Immature natural killer cell (primary cell): ENCODE data around the gene SUMO3. TPM values are rescaled to one million over a fixed set of nuclear protein-coding genes. Genes with fewer than 3 reads are reported as not detected.
"Not testable (repeated sequence)": the region's sequence is repeated elsewhere in the genome, so short reads cannot be mapped to it uniquely, and the experiment has no call there.

Source experiments
- DNase-seq, 3 donors: peaks; one replicate each; pipeline ENCODE4 v3.0.0; 2022; ENCODE audit warnings: mixed read lengths in 1 of 3
- H3K27ac Mint-ChIP-seq, 6 donors: one replicate each; pipeline ENCODE4 v1.8.0; 2020; ENCODE audit warnings: mixed read lengths in 6 of 6, mild to moderate bottlenecking in 5 of 6, inconsistent platforms in 4 of 6, moderate library complexity in 3 of 6
- H3K27me3 Mint-ChIP-seq, 3 donors: one replicate each; pipeline ENCODE4 v1.8.0; 2020 to 2021; ENCODE audit warnings: low read depth in 3 of 3, mild to moderate bottlenecking in 3 of 3, mixed read lengths in 3 of 3, moderate library complexity in 3 of 3, inconsistent platforms in 1 of 3
- H3K36me3 Mint-ChIP-seq, 3 donors: one replicate each; pipeline ENCODE4 v1.8.0; 2020; ENCODE audit warnings: mixed read lengths in 3 of 3, inconsistent platforms in 2 of 3, mild to moderate bottlenecking in 2 of 3
- H3K4me1 Mint-ChIP-seq, 2 donors: one replicate each; pipeline ENCODE4 v1.8.0; 2020; ENCODE audit warnings: inconsistent platforms in 2 of 2, mild to moderate bottlenecking in 2 of 2, mixed read lengths in 2 of 2, moderate library complexity in 1 of 2
- H3K4me3 Mint-ChIP-seq, 5 donors: one replicate each; pipeline ENCODE4 v1.8.0; 2020; ENCODE audit warnings: mild to moderate bottlenecking in 5 of 5, mixed read lengths in 5 of 5, inconsistent platforms in 3 of 5, moderate library complexity in 3 of 5
- H3K9me3 Mint-ChIP-seq, 6 donors: one replicate each; pipeline ENCODE4 v1.8.0; 2020; ENCODE audit warnings: mild to moderate bottlenecking in 6 of 6, mixed read lengths in 6 of 6, inconsistent platforms in 4 of 6, moderate library complexity in 3 of 6
- polyA plus RNA-seq, 3 donors: library from polyadenylated mRNA; unstranded; fragments of 300-500 nt; fragmentation: Illumina TruSeq; gene quantifications; one replicate each; pipeline ENCODE4 v1.2.3, GENCODE V29; 2021

The SUMO3 gene
- polyA plus RNA-seq, 3 donors from 2014 or later, result 85.2 to 95.7 (median 87.4) TPM

GRCh38 chr21:44832516-44833255 is 14.8 kb upstream of the SUMO3 start:
- not testable (repeated sequence) for DNase-seq, H3K27me3 Mint-ChIP-seq, H3K36me3 Mint-ChIP-seq, H3K4me3 Mint-ChIP-seq
- H3K4me1 Mint-ChIP-seq, result peaks cover 30 to 38% of the 10 kb centered on the region in 2 donors
- peak overlapping the region in 1 of 6 donors; percentile 13 for H3K27ac Mint-ChIP-seq
- H3K9me3 Mint-ChIP-seq, result peaks cover 0 to 12% (median 8%) of the 10 kb centered on the region in 6 donors

GRCh38 chr21:44831227-44831860 is 13.5 kb upstream of the SUMO3 start:
- Mint-ChIP-seq H3K27me3 (peaks cover 0 to 11% (median 9%) of the 10 kb centered on the region in 3 donors), H3K4me1 (peaks cover 32 to 42% of the 10 kb centered on the region in 2 donors), H3K36me3 (peaks cover 0 to 14% (median 5%) of the 10 kb centered on the region in 3 donors), H3K4me3 (no peak overlapping the region), H3K27ac (peak overlapping the region in 4 of 6 donors; percentile 3 to 50 (median 27)), H3K9me3 (peaks cover 0 to 18% (median 14%) of the 10 kb centered on the region in 6 donors)
- DNase-seq, result no peak

- peaks cover 0 to 11% (median 9%) of the 10 kb centered on the region in 3 donors for H3K27me3 Mint-ChIP-seq
- peaks cover 32 to 42% of the 10 kb centered on the region in 2 donors for H3K4me1 Mint-ChIP-seq
- H3K36me3 Mint-ChIP-seq, result peaks cover 0 to 14% (median 5%) of the 10 kb centered on the region in 3 donors
- peak overlapping the region; percentile 49 to 68 (median 61) for H3K4me3 Mint-ChIP-seq
- H3K9me3 Mint-ChIP-seq, result peaks cover 0 to 18% (median 14%) of the 10 kb centered on the region in 6 donors
- peak; percentile 53 to 66 (median 61) for DNase-seq
- peak overlapping the region; percentile 58 to 89 (median 76) for H3K27ac Mint-ChIP-seq
Measured at GRCh38 chr21:44829507-44830092, 11.7 kb upstream of the SUMO3 start.

GRCh38 chr21:44828362-44829056 is 10.6 kb upstream of the SUMO3 start:
- H3K4me3 Mint-ChIP-seq, result peak overlapping the region in 2 of 5 donors; percentile 2 to 40
- peaks cover 0 to 11% (median 9%) of the 10 kb centered on the region in 3 donors for H3K27me3 Mint-ChIP-seq
- peaks cover 4 to 17% (median 8%) of the 10 kb centered on the region in 3 donors for H3K36me3 Mint-ChIP-seq
- H3K27ac Mint-ChIP-seq, result peak overlapping the region in 5 of 6 donors; percentile 5 to 74 (median 33)
- peaks cover 3 to 19% (median 16%) of the 10 kb centered on the region in 6 donors for H3K9me3 Mint-ChIP-seq
- no peak for DNase-seq
- H3K4me1 Mint-ChIP-seq, result peaks cover 32 to 42% of the 10 kb centered on the region in 2 donors

- peak overlapping the region in 1 of 6 donors; percentile 19 for H3K27ac Mint-ChIP-seq
- H3K27me3 Mint-ChIP-seq, result peaks cover 0 to 11% (median 7%) of the 10 kb centered on the region in 3 donors
- peaks cover 9 to 34% (median 18%) of the 10 kb centered on the region in 6 donors for H3K9me3 Mint-ChIP-seq
- no peak overlapping the region for H3K4me3 Mint-ChIP-seq
- H3K36me3 Mint-ChIP-seq, result peaks cover 4 to 17% (median 8%) of the 10 kb centered on the region in 3 donors
- peaks cover 6 to 9% of the 10 kb centered on the region in 2 donors for H3K4me1 Mint-ChIP-seq
- no peak for DNase-seq
Measured at GRCh38 chr21:44823179-44823660, 5.4 kb upstream of the SUMO3 start.

- Mint-ChIP-seq H3K36me3 (peaks cover 4 to 11% (median 5%) of the 10 kb centered on the region in 3 donors), H3K27ac (no peak overlapping the region), H3K9me3 (peaks cover 6 to 28% (median 14%) of the 10 kb centered on the region in 6 donors), H3K4me3 (no peak overlapping the region), H3K4me1 (peaks cover 2 to 3% of the 10 kb centered on the region in 2 donors), H3K27me3 (peaks cover 0 to 9% (median 7%) of the 10 kb centered on the region in 3 donors)
- DNase-seq, result no peak
Measured at GRCh38 chr21:44822484-44823178, 4.8 kb upstream of the SUMO3 start.

GRCh38 chr21:44820851-44821250 is 3.0 kb upstream of the SUMO3 start:
- H3K27me3 Mint-ChIP-seq, result peaks cover 0 to 9% (median 2%) of the 10 kb centered on the region in 3 donors
- H3K4me1 Mint-ChIP-seq, result peaks cover 0 to 4% of the 10 kb centered on the region in 2 donors
- peaks cover 4 to 5% (median 5%) of the 10 kb centered on the region in 3 donors for H3K36me3 Mint-ChIP-seq
- H3K9me3 Mint-ChIP-seq, result peaks cover 5 to 22% (median 10%) of the 10 kb centered on the region in 6 donors
- H3K4me3 Mint-ChIP-seq, result peak overlapping the region in 1 of 5 donors; percentile 40
- H3K27ac Mint-ChIP-seq, result no peak overlapping the region
- no peak for DNase-seq

- Mint-ChIP-seq H3K27ac (peak overlapping the region; percentile 12 to 78 (median 64)), H3K4me3 (peak overlapping the region; percentile 54 to 72 (median 61)), H3K27me3 (peaks cover 0 to 9% (median 2%) of the 10 kb centered on the region in 3 donors), H3K36me3 (peaks cover 4 to 5% (median 5%) of the 10 kb centered on the region in 3 donors), H3K9me3 (peaks cover 5 to 22% (median 10%) of the 10 kb centered on the region in 6 donors), H3K4me1 (peaks cover 0 to 4% of the 10 kb centered on the region in 2 donors)
- no peak for DNase-seq
Measured at GRCh38 chr21:44819283-44820243, 1.7 kb upstream of the SUMO3 start.

GRCh38 chr21:44818640-44819011 is 764 bp upstream of the SUMO3 start:
- peaks cover 1 to 3% (median 3%) of the 10 kb centered on the region in 3 donors for H3K36me3 Mint-ChIP-seq
- H3K4me3 Mint-ChIP-seq, result peak overlapping the region; percentile 54 to 72 (median 61)
- H3K27me3 Mint-ChIP-seq, result peaks cover 0 to 9% (median 2%) of the 10 kb centered on the region in 3 donors
- peaks cover 0 to 10% of the 10 kb centered on the region in 2 donors for H3K4me1 Mint-ChIP-seq
- H3K27ac Mint-ChIP-seq, result no peak overlapping the region
- H3K9me3 Mint-ChIP-seq, result peaks cover 5 to 19% (median 9%) of the 10 kb centered on the region in 6 donors
- no peak for DNase-seq

- H3K4me1 Mint-ChIP-seq, result peaks cover 0 to 10% of the 10 kb centered on the region in 2 donors
- DNase-seq, result peak; percentile 85 to 88 (median 86)
- peaks cover 0 to 13% (median 2%) of the 10 kb centered on the region in 3 donors for H3K27me3 Mint-ChIP-seq
- H3K4me3 Mint-ChIP-seq, result peak overlapping the region; percentile 27 to 69 (median 44)
- H3K9me3 Mint-ChIP-seq, result peaks cover 0 to 9% (median 6%) of the 10 kb centered on the region in 6 donors
- H3K36me3 Mint-ChIP-seq, result peaks cover 0 to 4% (median 0%) of the 10 kb centered on the region in 3 donors
- H3K27ac Mint-ChIP-seq, result no peak overlapping the region
Measured at GRCh38 chr21:44817506-44817880, 369 bp downstream of the SUMO3 start.

- DNase-seq, result no peak
- peaks cover 0 to 3% (median 2%) of the 10 kb centered on the region in 6 donors for H3K9me3 Mint-ChIP-seq
- H3K4me3 Mint-ChIP-seq, result peak overlapping the region; percentile 74 to 79 (median 76)
- peaks cover 0 to 15% (median 2%) of the 10 kb centered on the region in 3 donors for H3K27me3 Mint-ChIP-seq
- H3K36me3 Mint-ChIP-seq, result peaks cover 0 to 4% (median 0%) of the 10 kb centered on the region in 3 donors
- peaks cover 0 to 10% of the 10 kb centered on the region in 2 donors for H3K4me1 Mint-ChIP-seq
- peak overlapping the region in 3 of 6 donors; percentile 60 to 73 (median 71) for H3K27ac Mint-ChIP-seq
Measured at GRCh38 chr21:44816761-44817505, 929 bp downstream of the SUMO3 start.
